GM18867 (cell line): Measurements from ENCODE around the gene WASHC2C.
"Not testable (repeated sequence)": the region's sequence is repeated elsewhere in the genome, so short reads cannot be mapped to it uniquely, and the experiment has no call there.

Experiments
- ATAC-seq: cut with Tn5 transposase; IDR thresholded peaks from one replicate; pipeline ENCODE4 v1.9.1; 2021; ENCODE audit warnings: mild to moderate bottlenecking, moderate library complexity; ENCODE audit not compliant: unreplicated experiment

WASHC2C gene

DNA sequence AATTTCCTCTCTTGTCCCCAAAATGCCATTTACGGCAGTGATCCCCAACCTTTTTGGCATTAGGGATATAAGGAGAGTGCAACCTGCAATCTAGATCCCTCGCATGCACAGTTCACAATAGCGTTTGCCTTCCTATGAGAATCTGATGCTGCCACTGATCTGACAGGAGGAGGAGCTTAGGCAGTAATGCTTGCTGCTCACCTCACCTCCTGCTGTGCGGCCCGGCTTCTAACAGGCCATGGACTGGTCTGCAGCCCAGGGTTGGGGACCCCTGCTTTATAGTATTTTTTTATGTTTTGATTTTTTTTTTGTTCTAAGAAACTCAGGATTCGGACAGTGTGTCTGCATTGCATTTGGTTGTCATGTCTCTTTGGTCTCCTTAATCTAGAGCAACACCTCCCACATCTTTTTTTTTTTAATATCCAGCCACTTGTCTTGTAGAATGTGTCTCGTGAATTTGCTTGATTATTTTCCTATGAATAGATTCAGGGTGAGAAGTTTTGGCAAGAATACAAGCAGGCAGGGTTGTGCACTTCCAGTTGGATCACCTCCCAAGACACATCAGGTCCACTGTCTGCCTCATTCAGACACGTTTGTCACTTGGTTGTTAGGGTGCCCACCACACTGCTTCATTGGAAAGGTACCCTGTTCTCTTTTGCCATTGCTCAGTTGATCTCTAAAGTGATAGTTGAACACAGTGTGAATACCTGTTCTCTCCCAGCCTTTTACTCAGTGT is 30.8 kb downstream of the WASHC2C start:
- ATAC-seq = not testable (repeated sequence)

DNA sequence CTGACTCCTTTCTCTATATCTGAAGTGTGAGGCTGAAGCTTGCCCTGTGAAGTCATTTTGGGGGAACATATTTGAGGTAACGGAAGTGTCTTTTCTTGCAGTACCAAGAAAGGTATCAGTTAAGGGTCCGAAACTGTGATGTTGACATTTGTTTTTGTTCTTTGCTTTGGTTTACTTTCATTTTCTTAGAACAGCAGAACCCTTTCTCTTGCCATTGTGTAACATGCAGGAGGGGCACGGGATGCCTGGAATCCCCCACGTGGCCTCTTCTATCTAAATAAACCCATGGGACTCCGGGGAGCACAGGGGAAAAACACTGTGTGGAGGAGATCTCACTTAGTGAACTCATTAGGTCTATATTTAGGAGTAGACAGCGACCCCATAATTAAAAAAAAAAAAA is 34.6 kb downstream of the WASHC2C start:
- ATAC-seq = peak; percentile 40

DNA sequence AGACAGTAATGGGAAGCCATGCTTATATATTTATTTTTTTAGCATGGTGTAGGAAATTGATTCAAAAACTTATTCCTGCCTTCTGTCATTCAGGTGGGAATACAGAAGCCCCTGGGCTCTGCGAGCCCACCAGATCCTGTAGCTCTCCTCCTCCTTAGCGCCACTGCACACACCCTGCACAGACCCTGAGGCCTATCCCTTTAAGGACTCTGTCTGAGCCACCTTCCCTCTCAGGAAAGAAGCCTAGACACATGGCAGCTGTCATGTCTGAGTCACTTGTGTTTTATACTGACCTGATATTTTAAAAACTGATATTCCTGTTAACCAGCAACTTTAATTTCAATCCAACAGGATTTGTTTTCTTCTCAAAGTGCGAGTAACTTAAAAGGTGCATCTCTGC is 36.0 kb downstream of the WASHC2C start:
- ATAC-seq = not testable (repeated sequence)

DNA sequence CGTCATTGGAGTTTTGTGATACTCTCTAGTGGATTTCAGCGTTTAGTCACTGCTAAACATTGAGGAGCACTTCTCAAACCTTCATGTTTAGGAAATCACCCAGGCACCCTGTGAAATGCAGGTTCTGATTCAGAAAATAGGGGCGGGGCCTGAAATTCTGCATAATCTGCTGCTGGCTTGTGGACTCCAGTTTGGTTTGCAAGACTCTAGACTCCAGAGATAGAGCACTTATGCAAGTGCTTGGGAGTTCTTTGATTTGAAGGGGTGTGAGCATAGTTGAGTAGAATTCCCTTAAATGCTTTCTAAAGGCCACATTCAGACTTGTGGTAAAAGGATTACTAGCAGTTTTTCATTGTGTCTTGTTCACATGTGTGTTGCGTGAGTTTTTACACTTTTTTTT is 41.3 kb downstream of the WASHC2C start:
- ATAC-seq = not testable (repeated sequence)

DNA sequence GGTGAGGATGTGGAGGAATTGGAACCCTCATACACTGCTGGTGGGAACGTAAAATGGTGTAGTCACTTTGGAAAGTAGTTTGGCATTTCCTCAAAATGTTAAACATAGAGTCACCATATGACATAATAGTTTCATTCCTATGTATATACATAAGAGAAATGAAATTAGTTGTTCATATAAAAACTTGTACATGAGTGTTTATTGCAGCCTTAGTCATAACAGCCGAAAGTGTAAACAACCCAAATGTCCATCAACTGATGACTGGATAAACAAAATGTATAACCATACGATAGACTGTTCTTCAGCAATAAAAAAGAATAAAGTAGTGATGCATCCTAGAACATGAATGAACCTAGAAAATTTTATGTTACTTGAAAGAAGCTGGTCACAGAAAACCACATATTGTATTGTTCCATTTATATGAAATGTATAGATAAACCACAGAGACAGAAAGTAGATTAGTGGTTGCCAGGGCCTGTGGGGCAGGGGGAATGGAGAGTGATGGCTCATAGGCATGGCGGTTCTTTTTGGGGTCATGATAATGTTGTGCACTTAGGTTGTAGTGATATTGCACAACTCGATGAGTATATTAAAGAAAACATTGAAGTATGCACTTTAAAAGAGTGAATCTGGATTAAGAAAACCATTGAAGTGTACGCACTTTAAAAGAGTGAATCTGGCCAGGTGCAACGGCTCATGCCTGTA is 44.8 kb downstream of the WASHC2C start:
- not testable (repeated sequence) for ATAC-seq

DNA sequence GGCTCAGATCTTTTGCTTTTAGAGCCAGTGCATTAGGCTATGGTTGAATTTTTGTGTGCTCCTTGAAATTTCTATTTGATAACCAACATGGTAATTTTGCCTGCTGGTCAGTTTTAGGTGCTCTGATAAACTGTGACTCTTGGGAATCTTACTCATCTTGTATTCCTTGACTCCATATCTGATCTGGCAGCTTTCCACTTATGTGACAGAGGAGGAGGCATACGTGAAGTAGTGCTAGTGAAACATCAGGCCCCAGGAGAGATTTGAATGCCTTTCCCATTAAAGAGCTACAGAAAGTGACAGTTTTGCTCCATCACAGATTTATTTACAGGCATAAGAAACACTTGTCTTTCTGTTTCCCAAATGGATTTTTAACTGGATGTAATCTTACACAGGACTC is 59.2 kb downstream of the WASHC2C start:
- not testable (repeated sequence) for ATAC-seq

DNA sequence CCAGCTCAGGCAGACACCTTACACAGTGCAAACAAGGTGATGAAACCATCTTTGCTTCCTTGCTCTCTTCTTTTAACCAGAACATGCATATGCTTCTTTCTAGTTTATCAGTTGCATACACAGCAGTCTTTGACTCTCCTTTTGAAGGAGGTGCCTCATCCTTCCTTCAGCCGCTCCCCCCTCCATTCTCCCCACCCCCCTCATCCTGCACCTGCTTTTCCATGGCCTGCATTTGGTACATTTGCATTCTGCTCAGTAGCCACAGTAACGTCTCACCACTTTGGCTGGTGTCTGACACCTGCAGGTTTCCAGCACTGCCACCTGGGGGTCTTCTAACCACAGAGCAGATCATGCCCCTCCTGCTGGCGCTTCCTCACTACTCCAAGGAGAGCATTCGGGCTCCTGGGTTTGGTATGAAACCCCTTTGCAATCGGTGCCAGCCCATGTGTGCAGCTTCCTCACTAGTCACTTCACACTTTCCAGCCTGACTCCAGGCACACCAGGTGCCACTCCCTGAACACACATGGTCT is 60.2 kb downstream of the WASHC2C start:
- ATAC-seq = not testable (repeated sequence)

DNA sequence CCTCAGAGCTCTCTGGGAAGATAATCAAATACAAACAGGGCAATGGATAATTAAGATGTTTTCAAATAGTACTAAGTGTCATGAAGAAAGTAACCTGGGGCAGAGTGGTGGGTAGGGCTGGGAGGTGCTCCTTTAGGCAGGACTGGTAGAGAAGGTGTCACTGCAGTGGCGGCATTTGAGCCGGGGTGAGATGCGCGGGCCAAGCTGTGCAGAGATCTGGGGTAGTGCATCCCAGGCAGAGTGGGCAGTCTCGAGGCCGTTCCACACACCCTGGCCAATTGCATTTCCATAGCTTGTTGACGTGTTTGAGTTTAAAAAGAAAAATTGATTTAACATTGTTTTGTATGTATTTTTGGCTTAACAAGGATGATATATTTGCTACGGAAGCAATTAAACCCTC is 62.9 kb downstream of the WASHC2C start:
- ATAC-seq = not testable (repeated sequence)

DNA sequence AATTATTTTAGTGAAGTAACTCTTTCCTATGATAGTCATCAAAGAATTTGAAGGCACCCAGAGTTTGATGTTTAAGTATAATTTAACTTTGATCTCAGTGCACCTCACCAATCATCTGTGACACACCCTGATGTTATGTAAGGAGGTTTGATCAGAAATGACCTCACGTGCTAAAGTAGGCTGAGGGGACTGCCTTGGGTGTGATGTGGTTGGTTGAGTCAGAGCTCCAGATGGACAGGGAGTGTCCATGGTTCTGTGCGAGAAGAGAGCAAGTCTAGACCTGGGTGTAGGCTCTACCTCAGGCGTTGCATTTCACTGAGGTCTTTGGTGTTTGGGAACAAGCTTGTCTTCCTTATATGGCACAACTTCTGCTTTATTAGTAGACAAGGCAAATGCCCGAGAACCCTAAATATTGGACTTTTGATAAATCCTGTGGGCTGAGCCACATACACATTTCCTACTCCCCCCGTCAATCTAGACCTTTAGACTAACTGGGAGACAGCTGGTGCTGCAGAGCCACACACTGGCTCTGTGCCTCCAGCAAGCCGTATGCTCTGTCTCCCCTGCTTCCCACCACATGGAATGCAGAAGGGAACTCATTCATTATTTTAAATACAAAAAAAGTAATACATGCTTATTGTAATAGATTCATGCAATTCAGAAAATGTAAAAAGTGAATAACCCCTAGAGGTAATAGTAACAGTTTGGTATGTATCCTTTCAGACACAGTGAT is 63.8 kb downstream of the WASHC2C start:
- ATAC-seq = not testable (repeated sequence)

DNA sequence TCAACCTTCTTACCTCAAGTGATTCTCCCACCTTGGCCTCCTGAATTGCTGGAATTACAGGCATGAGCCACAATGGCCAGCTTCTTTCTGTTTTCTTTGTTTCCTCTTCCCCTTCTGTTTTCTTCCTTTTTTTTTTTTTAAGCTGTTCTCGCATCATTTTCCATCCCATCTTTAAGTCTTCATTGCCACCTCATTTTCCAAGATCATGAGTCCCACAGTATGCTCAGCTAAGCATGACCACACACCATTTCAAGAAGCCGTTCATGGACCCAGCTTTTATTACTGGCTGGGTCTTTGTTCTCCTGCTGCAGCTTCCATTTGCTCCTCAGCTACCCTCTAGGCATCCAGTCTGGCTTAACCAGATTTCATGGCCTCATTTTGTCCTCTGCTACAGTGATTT is 67.7 kb downstream of the WASHC2C start:
- ATAC-seq = not testable (repeated sequence)

DNA sequence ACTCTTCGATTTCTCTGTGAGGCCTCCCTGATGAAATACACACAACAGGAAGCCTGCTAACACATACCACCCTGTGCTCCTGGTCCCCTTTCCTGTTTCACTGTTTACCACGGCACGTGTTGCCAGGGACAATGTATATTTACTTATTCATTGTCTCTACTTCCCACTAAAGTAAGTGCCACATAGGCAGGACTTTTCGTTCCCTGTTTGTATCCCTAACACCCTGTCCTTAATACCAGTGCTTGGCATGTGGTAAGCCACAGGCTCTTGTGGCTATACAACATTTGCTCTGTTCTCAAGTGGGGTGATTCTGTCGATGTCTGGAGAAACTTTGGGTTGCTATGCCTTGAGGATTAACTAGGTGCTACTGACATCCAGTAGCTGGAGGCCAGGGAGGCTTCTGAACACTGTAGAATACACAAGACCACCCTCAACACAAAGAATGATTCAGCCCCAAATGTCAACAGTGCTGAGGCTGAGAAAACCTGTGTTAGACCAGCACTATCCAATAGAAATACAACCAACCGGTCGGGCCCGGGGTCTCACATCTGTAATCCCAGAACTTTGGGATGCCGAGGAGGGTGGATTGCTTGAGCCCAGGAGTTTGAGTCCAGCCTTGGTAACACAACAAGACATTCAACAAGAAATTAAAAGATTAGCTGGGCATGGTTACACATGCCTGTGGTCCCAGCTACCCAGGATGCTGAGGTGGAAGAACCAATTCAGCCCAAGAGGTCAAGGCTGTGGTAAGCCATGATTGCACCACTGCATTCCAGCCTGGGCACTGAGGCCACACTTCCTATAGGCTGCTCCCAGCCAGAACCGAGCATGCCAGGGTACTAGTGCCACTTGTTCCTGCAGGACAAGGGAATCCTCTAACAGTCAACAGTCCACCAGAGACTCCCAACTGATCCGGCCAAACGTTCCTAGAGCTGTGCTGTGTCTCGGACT is 76.3 kb downstream of the WASHC2C start:
- not testable (repeated sequence) for ATAC-seq

DNA sequence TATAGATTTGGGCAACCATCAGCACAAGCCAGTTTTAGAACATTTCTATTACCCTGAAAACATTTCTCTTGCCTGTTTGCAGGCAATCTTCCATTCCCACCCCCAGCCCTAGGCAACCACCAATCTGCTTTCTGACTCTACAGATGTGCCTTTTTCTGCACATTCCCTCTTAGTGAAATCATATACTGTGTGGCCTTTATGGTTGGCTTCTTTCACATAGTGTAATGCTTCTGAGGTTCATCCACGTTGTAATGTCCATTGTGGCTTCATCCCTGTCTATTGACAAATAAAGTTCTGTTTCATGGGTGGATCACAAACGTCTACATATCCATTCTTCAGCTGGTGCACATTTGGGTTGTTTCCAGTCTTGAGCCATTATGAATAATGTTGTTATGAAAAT is 77.9 kb downstream of the WASHC2C start:
- not testable (repeated sequence) for ATAC-seq

DNA sequence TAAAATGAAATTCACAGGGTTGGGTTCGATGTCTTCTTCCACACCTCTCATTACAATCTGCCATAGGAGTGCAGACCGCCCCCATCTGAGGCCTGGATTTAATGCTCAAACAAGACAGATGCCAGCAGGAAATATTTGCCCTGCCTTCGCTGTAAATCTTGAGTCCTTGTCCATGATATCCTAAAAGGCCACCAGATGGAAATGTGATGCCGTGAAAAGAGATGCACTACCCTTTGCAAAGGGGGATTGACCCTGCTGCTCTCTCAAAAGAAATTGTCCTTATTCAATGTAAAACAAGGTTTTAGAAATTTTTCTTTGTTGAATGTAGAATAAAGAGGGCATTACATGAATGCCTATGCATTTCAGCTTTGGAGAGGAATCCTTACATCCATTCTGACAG is 82.8 kb downstream of the WASHC2C start:
- no peak for ATAC-seq

DNA sequence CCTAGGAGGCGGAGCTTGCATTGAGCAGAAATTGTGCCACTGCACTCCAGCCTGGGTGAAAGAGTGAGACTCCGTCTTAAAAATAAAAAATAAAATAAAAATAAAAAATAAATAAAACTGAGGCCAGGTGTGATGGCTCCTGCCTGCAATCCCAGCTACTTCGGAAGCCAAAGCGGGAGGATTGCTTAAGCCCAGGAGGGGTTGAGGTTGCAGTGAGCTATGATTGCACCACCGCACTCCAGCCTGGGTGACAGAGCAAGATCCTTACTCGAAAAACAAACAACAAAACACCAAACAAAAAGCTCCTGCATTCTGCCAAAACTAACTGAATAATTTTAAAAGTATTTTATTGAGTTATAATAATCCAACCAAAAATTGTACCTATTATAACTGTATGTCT is 84.0 kb downstream of the WASHC2C start:
- ATAC-seq = no peak

DNA sequence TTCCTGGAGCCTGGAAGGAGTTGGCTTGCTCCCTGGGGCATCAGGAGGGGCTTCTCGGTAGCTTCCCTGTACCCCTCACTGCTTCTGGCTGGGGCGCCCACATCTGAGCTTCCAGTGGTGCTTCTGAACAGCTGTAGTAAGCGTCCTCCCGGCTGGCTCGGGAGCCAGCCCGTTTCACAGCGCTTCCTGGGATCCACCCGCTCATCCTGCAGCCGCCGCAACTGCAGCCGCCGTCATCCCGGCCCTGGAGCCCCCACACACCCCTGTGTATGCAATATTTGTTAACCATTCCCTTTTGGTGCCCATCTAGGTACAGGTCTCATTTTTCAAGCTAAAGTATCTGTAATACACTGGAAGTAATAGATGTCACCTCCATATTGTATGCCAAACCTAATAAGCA is 85.9 kb downstream of the WASHC2C start:
- not testable (repeated sequence) for ATAC-seq

DNA sequence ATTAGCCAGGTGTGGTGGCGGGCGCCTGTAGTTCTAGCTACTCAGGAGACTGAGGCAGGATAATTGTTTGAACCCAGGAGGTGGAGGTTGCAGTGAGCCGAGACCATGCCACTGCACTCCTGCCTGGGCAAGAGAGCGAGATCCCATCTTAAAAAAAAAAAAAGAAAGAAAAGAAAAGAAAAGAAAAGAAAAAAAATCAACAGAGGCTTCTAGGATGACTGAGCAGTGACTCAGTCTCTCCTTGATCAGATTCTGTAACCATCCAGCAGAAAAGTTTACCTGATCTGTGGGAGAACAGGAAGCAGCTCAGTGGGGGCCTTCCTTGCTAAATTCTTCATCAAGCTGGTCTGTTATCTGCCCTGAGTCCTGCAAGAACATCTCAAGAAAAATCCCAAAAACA is 87.1 kb downstream of the WASHC2C start:
- ATAC-seq = not testable (repeated sequence)

DNA sequence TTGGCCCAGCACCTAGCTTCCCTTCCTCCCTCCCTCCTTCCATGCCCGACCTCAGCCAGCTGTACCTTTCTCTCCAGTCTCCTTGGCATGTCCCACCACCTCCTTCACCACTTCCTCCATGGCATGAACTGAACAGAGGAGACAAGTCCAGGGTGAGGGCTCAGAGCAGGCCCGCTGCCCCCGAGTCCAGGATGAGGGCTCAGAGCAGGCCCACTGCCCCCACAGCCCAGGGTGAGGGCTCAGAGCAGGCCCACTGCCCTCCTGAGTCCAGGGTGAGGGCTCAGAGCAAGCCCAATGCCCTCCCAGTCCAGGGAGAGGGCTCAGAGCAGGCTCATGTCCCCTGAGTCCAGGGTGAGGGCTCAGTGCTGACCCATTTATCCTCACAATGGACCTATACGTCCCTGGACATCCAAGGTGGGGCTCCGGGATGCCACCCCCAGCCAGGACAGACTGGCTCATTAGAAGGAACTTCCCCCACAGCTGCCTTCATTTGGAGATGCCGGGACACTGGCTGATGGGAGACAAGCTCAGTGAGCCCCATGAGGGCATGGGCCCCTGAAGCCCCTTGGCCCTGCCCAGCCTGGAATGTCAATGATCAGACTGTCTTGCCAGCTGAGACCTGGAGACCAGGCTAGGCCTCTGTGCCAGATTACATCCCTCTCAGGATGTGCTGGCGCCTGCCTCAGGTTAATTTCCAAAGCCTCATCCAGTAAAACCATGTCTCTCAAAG is 90.2 kb downstream of the WASHC2C start:
- no peak for ATAC-seq

DNA sequence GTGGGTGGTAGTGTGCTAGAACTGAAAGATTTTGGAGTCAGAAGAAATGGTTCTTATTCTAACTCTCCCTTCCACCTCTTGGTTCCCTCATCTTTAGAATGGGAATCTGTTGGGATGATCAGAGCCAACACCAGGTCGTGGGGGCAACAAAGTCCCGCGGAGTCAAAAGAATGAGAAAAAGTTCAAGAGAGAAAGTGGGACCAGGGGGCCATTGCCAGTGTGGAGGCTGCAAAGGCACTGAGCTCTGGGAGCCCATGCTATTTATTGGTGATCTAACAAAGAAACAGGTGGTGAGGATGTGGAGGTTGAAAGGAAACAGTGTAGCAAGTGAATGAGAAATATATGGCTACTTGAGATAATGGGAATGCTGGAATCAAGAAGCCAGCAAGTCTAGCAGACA is 90.8 kb downstream of the WASHC2C start:
- no peak for ATAC-seq

DNA sequence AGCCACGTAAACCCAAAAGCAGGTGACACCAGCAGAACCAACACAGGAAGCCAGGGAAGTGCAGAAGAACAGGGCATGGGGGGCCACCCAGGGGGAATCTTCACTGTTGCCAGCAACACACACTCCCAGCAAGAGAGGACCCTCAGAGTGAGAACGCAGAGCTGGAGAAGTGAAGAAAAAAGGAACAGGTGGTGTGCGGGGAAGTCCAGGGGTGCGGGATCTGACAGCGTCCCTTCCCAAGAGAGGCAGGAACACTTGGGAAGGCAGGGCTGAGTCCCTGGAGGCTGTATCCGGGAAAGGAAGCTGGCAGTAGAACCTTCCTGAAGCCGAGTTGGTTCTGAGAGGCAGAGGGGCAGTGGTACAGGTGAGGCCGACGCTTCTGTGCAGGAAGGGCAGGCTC is 92.5 kb downstream of the WASHC2C start:
- ATAC-seq = no peak
